ENCODE results near the gene NIPAL3. TPM values are rescaled to one million over a fixed set of nuclear protein-coding genes. Genes with fewer than 3 reads are reported as not detected.

The NIPAL3 gene
- polyA plus RNA-seq, 1 donor from 2014 or later: 9.6 TPM

- H3K36me3 ChIP-seq (ENCODE audit: insufficient read depth, low read length): no peaks in the 10 kb centered on the region
- no peak overlapping the region for H3K9ac ChIP-seq (ENCODE audit: low read length)
- no peak overlapping the region for H3K27ac ChIP-seq (ENCODE audit: low read length)
- H3K9me2 ChIP-seq (ENCODE audit: insufficient read depth, low read length): no peaks in the 10 kb centered on the region
- H3K4me2 ChIP-seq (ENCODE audit: low read length): no peak overlapping the region
- H3K4me3 ChIP-seq (ENCODE audit: low read length): no peak overlapping the region
- H3K79me2 ChIP-seq (replicated peaks; ENCODE audit: insufficient read depth, low read length): no peaks in the 10 kb centered on the region
- no peaks in the 10 kb centered on the region for H3K27me3 ChIP-seq (ENCODE audit: insufficient read depth, low read depth, low read length)
- no peaks in the 10 kb centered on the region for H4K20me1 ChIP-seq (ENCODE audit: insufficient read depth)
- no peaks in the 10 kb centered on the region for H3F3A ChIP-seq (ENCODE audit: insufficient read depth, low read length, poor library complexity, severe bottlenecking)
- H3K9me3 ChIP-seq (ENCODE audit: low read length): no peaks in the 10 kb centered on the region
- H2AFZ ChIP-seq (ENCODE audit: low read depth, low read length): no peak overlapping the region
- TF ChIP-seq SMC3 (conservative IDR thresholded peaks at IDR 0.05; ENCODE audit: poor library complexity) (no peak), CTCF (IDR thresholded peaks at IDR 0.05; ENCODE audit: poor library complexity, severe bottlenecking) (no peak), TAF1 (IDR thresholded peaks at IDR 0.05; ENCODE audit: low read depth) (no peak), RAD21 (conservative IDR thresholded peaks at IDR 0.05) (no peak), EZH2 (IDR thresholded peaks at IDR 0.05; ENCODE audit: borderline replicate concordance, insufficient read depth, low read length, poor library complexity, severe bottlenecking) (no peak), POLR2AphosphoS5 (IDR thresholded peaks at IDR 0.05) (no peak), EP300 (conservative IDR thresholded peaks at IDR 0.05; ENCODE audit: poor library complexity, severe bottlenecking) (no peak), MXI1 (conservative IDR thresholded peaks at IDR 0.05; ENCODE audit: poor library complexity, severe bottlenecking) (no peak)
- TF ChIP-seq, protein P1, sequence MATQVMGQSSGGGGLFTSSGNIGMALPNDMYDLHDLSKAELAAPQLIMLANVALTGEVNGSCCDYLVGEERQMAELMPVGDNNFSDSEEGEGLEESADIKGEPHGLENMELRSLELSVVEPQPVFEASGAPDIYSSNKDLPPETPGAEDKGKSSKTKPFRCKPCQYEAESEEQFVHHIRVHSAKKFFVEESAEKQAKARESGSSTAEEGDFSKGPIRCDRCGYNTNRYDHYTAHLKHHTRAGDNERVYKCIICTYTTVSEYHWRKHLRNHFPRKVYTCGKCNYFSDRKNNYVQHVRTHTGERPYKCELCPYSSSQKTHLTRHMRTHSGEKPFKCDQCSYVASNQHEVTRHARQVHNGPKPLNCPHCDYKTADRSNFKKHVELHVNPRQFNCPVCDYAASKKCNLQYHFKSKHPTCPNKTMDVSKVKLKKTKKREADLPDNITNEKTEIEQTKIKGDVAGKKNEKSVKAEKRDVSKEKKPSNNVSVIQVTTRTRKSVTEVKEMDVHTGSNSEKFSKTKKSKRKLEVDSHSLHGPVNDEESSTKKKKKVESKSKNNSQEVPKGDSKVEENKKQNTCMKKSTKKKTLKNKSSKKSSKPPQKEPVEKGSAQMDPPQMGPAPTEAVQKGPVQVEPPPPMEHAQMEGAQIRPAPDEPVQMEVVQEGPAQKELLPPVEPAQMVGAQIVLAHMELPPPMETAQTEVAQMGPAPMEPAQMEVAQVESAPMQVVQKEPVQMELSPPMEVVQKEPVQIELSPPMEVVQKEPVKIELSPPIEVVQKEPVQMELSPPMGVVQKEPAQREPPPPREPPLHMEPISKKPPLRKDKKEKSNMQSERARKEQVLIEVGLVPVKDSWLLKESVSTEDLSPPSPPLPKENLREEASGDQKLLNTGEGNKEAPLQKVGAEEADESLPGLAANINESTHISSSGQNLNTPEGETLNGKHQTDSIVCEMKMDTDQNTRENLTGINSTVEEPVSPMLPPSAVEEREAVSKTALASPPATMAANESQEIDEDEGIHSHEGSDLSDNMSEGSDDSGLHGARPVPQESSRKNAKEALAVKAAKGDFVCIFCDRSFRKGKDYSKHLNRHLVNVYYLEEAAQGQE (IDR thresholded peaks at IDR 0.05; ENCODE audit: borderline replicate concordance): no peak
Measured at GRCh38 chr1:24381256-24381655, 34.3 kb upstream of the NIPAL3 start.

- Histone ChIP-seq H3K79me2 (replicated peaks; ENCODE audit: insufficient read depth, low read length) (no peaks in the 10 kb centered on the region), H3F3A (ENCODE audit: insufficient read depth, low read length, poor library complexity, severe bottlenecking) (no peaks in the 10 kb centered on the region), H3K4me2 (ENCODE audit: low read length) (no peak overlapping the region), H3K9me3 (ENCODE audit: low read length) (no peaks in the 10 kb centered on the region), H3K36me3 (ENCODE audit: insufficient read depth, low read length) (no peaks in the 10 kb centered on the region), H3K27me3 (ENCODE audit: insufficient read depth, low read depth, low read length) (no peaks in the 10 kb centered on the region), H4K20me1 (ENCODE audit: insufficient read depth) (no peaks in the 10 kb centered on the region), H3K4me3 (ENCODE audit: low read length) (no peak overlapping the region), H2AFZ (ENCODE audit: low read depth, low read length) (no peak overlapping the region), H3K27ac (ENCODE audit: low read length) (no peak overlapping the region), H3K9ac (ENCODE audit: low read length) (no peak overlapping the region), H3K9me2 (ENCODE audit: insufficient read depth, low read length) (no peaks in the 10 kb centered on the region)
- TF ChIP-seq, protein P1 (IDR thresholded peaks at IDR 0.05; ENCODE audit: borderline replicate concordance): no peak
- no peak for TF ChIP-seq EP300 (conservative IDR thresholded peaks at IDR 0.05; ENCODE audit: poor library complexity, severe bottlenecking)
- no peak for TF ChIP-seq CTCF (IDR thresholded peaks at IDR 0.05; ENCODE audit: poor library complexity, severe bottlenecking)
- no peak for TF ChIP-seq SMC3 (conservative IDR thresholded peaks at IDR 0.05; ENCODE audit: poor library complexity)
- no peak for TF ChIP-seq POLR2AphosphoS5 (IDR thresholded peaks at IDR 0.05)
- no peak for TF ChIP-seq RAD21 (conservative IDR thresholded peaks at IDR 0.05)
- no peak for TF ChIP-seq TAF1 (IDR thresholded peaks at IDR 0.05; ENCODE audit: low read depth)
- TF ChIP-seq MXI1 (conservative IDR thresholded peaks at IDR 0.05; ENCODE audit: poor library complexity, severe bottlenecking): no peak
- no peak for TF ChIP-seq EZH2 (IDR thresholded peaks at IDR 0.05; ENCODE audit: borderline replicate concordance, insufficient read depth, low read length, poor library complexity, severe bottlenecking)
Measured at GRCh38 chr1:24382165-24382577, 33.4 kb upstream of the NIPAL3 start.
